GM19240 (cell line): Measurements from ENCODE around the gene PRDM15.

Source experiments
- DNase-seq: peaks from one replicate; pipeline ENCODE4 v3.0.0; 2011; ENCODE audit warnings: low spot score; ENCODE audit not compliant: insufficient read length

PRDM15 gene

DNA sequence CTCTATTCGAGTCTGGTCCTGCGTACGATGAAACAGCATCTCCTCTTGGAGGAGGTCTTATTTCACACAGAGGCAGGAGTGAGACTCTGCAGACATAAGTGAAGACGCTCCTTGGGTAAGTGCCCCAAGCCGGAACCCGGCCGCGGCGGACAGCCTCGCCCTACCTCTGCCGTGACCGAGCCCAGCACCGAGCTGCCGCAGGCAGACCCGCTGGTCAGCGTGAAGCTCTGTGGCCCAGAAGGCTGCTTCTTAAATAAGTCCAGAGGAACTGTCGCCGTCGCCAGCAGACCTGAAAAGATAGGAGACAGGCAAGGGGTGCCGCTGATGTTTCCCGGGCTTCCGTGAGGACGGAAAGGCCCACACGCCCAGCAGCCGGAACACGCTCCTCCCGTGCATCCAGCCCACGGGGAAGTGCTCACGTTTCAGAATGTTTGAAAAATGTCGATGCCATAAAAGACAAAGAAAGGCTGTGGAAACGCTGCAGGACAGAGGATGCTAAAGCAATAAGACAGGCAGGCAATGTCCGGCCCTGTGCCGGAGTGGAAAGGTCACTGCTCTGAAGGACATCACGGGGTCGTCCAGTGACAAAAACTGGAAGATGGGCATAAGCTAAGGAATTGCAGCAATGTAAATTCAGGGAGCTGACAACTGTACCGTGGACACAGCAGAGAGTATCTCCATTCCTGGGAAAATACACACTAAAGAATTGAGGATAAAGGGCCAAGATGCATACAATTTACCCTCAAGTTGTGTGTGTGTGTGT, 28.5 kb upstream of the PRDM15 start:
- DNase-seq: no peak

DNA sequence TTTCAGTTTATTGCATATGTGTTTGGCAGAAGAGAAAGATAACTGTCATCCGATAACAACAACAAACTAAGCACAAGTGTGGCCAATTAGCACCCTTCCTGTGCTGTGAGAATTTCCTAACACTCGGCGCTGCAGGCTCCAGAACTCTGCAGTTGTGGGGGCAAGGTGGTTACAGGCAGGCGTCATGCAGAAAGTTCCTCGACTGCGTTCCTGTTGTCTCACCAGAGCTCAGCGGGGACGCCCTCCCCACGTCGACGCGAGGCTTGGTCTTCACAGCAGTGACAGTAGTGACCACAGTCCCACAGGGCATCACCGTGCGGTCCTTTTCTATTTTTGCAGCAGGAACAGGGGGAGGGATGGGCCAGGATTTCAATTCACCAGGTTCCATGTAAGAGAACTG, 27.6 kb upstream of the PRDM15 start:
- DNase-seq: no peak

DNA sequence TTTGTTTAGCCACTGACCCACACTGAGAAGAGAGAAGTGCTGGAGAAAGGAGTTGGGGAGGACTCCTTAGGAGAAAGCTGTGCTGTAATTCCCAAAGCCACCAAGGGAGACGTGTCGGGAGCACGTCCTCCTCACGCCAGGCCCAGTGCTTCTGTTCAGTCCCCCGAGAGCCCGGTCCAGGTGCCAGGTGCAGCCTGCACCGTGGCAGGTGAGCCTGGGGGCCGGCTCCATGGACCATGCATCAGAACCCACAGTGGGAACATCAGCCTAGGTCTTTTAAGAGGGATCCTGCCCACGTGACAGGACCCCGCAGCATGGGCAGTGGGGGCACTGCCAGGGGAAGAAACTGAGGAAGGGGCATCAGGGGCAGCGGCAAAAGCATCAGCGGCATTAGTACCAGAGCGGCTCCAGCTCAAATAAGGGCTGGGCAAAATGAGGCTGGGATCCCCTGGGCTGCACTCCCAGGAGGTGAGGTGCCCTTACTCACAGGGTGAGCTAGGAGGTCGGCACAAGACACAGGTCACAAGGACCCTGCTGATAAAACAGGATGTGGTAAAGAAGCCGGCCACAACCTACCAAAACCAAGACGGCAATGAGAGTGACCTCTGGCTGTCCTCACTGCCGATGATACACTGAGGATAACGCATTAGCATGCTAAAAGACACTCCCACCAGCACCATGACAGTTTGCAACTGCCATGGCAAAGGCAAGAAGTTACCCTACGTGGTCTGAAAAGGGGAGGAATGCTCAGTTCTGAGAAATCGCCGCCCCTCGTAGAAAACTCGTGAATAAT, 24.6 kb upstream of the PRDM15 start:
- DNase-seq: no peak

DNA sequence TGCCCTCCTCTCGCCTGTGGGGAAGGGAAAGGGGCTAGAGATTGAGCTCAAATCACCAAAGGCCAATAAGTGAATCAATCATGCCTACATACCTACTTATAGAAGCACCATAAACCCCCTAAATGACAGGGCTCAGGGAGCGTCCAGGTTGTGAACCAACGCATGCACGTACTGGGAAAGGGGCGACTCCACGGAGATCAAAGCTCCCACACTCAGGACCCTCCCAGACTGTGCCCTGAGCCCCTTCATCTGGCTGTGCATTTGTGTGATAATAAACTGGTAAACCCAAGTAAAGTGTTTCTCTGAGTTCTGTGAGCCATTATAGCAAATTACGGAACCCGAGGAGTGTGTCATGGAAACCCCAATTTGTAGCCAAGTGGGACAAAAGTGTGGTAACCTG, 23.8 kb upstream of the PRDM15 start:
- DNase-seq: no peak

DNA sequence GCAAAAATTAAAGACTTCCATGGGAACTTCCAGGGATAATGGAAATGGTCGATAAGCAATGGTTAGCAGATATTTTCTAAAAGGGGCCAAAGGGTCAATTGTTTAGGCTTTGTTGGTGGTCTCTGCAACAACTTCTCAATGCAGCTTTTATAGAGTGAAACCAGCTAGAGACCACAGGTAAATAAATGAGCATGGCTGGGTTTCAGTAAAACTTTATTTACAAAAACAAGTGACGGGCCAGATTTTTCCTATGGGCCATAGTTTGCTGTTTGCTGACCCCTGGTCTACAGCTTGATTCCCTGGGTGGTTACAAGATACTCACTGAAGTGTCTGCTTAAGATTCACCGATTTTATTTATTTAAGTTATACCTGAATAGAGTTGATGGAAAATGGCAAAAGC, 22.6 kb upstream of the PRDM15 start:
- DNase-seq: no peak

DNA sequence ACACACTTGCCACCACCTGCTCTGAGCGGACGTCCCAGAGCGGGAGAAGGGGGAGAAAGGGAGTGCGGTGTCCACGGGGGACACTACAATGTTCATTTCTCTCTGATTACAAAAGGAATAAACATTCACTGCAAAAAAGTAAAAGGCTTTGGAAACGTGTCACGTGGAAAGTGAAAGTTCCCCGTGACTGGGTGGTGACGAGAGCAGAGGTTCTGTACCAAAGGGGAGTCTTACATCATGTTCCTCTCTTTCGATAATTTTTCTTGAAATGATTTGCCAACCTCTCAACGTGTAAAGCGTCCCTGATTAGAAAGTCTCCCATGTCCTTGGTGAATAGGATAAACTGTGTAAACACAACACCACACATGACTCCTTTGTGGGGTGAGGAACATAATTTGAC, 22.0 kb upstream of the PRDM15 start:
- DNase-seq: no peak

DNA sequence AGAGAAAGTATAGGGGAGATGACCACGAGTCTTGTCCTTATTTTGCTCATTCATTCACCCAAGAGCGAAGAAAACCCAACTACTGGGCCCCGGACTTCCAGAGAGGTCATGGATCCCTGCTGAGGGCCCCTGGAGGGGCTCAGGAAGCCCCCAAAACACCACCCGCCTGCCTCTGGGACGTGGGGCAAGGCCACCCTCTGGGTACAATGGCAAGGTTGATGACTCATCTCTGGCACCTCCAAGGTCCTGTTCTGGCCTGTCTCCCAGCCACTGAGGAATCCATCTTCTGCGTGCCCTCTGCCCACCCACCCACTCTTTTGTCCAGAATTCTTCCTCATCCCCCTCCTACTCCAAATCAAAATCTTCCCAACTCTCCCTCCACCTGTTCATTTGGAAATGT, 21.3 kb upstream of the PRDM15 start:
- DNase-seq: no peak

DNA sequence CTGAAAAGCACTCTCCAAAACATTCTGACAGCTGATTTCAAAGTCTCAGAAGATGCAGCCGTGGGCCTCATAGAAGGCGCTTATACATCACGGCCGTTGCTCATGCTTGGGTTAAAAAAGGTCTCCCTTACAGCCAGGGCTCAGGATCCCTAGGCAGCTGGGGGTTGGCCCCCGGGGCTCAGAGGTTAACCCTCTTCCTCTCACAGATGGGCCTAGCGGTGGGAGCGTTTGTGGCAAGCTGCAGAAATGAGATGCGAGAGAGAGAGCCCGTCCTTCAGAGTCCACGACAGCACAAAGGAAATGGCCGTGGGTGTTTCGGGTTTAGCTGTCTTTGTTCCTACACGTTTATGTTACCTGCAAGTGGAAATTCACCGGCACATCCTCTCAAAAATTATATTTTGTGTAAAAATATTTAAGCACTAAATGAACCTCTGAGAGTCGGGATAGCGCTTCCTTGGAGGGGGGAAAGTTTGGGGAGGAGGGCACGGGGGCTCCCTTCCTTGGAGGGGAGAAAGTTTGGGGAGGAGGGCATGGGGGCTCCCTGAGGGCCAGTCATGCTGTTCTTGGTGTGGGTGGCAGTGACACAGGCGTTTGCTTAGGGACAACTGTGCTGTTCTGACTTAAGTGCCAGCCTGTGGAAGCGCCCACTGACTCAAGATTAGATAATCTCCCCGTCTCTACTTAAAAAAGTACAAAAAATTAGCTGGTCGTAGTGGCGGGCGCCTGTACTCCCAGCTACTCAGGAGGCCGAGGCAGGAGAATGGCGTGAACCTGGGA, 20.5 kb upstream of the PRDM15 start:
- no peak for DNase-seq

DNA sequence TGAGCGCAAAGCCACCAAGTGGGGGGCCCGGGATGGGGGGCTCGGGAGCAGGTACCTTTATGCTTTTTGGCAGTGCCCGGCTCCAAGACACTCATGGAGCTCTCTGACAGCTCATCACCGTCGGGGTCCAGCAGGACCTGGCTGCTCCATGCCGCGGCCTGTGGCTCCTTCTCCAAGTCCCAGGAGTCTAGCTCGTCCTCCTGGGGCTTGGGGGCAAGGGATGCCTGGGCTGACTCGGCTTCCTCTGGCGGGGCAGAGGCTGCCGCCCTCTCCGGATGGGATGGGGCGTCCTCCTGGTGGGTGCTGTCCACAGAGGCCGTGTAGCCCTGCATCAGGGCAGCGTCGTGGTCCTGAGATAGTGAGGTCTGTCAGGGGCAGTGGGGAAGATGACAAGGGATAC, 19.9 kb upstream of the PRDM15 start:
- no peak for DNase-seq

DNA sequence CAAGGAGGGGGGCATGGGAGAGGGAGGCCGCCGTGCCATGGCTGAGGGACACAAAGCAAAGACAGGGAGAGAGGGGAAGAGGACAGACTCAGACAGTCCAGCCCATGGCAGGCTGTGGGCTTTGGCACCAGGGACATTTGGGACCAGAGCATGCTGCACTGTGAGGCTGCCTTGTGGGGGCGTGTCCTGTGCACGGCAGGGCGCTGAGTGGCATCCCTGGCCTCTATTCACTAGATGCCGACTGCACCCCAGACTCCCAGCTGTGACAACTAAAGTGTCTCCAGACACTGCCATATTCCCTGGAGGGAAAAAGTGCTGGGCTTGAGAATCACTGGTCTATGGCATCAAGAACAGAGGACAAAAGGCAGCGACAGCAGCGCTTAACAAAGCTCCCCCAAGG, 18.6 kb upstream of the PRDM15 start:
- no peak for DNase-seq

DNA sequence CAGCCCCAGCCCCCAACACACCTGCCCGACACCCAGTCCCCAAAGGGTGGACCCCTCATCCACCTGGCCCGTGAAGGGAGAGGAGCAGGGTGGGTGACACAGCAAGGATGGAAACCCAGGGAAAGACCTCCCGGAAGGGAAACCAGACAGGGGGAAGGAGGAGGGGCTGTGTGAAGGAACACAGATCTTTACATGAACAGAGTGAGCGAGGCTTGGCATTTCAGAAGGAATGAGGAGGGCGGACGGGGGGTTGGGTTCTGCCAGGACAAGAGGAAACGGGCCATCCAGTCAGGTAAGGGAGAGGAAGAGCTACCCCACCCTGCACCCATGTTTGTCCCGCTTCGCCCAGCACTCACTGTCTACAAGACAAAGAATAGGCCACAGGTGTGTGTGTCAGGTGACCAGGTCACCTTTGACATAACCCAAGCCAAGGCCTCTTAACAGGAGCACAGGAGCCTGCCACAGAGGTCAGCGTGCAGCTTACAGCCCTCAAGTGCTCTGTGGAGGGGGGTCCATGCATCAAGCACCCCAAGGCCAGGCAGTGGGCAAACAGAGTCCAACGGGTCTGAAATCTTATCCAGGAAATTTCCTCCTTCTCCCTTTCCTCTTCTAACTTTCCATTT, 18.0 kb upstream of the PRDM15 start:
- DNase-seq: no peak

DNA sequence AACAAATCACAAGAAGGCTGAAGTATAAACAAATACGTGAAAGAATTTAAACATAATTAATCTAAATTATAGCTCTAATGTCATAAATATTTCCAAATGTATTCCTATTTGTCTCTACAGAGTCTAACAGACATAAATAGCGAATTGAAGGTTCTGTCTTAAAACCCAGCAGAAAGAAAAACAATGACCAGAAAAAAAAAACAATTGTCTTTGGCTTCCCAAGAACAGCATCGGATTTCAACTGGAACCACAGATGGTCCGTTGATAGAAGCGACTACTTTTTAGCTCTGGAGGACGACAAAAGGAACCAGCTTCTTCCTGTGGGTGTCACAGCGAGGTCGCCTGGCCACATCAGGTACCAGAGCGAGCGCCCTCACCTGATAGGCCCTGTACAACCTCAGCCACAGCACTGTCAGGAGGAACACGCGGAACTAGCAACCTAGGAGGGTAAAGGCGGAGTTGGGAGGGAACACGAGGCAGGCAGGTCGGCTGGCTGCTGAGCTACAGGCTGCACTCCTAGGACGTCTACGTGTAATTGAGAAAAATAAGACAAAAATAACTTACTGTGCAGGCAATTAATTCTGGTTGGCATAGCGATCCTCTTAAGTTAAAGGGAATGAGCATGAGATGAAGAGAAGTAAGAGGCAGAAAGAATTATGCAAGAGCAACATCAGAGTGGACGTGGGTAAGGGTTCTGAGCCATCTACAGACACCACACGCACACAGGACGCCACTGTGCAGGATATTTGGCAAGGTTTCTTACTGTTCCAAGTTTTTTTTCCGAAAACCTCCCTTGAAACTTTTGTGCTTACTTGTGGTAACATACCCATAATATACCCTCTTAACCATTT, 16.7 kb upstream of the PRDM15 start:
- no peak for DNase-seq

DNA sequence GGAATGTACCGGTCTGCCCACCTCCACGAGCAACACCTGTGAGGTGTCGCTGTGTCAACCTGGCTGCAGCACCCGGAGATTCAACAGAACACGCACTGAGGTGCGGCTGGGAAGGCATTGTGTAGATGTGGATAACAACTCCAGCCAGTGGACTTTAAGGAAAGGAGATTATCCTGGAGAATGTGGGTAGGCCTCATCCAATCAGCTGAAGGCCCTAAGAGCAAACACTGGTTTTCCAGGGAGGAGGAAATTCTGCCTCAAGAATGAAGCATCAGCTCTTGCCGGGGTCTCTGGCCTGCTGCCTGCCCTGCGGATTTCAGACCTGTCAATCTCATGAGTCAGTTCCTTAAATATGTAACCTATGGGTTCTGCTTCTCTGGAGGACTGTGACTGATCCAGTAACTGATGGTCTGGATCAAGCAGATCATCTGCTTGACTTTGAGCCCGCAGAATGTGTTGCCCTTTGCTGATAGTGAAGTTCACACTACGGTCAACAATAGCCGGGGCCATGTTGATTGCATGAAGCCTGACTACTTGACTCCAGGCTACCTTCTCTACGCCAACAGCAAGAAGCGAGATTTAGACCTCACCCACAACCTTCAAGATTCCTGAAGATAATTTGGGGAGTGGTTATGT, 15.9 kb upstream of the PRDM15 start:
- DNase-seq: no peak

DNA sequence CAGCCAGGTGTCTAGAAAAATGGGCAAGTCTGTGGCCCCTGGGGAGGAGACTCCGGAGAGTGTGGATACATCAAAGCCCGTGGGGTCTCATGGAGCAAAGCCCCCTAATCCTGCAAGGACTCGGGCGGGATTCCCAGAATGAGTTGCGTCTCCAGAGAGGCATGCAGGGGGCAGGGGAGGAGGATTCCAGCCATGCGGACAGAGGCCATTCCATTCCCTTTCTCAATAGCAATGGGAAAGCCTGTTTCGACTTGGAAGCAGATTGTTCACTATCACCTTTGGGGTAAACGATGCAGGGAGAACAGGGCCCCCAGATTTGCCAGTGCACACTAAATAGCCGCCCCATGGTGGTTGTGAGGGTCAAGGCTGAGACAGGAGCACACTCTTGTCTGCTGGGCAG, 15.4 kb upstream of the PRDM15 start:
- no peak for DNase-seq

DNA sequence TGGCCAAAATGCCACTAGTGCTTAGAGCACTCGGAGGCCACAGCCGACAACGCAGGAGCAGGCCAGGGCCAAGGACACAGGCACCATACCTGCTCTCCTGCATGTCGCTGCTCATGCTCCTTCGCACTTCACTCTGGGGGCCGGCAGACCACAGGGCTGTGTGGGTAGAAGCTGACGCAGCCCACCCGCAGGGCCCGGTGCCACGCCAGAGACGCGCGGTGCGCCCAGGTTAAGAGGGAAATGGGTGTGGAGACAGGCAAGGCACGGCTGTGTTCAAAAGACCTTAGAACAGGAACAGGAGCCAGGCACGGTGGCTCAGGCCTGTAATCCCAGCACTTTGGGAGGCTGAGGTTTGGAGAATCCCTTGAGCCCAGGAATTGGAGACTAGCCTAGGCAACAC, 13.6 kb upstream of the PRDM15 start:
- DNase-seq: no peak

DNA sequence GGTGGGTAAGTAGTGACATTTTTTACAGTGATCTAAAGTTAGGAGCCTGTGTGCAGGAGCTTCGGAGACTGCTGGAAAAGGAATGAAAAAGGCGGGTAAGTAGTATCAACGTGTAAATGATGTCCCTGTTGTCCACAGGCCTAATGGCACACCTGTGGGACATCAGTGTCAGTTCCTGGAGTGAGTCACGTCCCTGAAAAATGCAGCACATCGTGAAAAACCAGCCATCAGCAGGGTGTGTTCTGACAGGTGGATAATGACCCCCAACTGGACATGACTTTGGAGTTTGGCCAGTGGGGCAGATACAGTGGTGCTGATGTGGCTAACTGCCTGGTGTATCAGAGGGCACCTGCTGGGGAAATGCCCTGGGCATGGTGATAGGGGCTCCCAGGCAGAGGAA, 12.0 kb upstream of the PRDM15 start:
- DNase-seq: no peak

DNA sequence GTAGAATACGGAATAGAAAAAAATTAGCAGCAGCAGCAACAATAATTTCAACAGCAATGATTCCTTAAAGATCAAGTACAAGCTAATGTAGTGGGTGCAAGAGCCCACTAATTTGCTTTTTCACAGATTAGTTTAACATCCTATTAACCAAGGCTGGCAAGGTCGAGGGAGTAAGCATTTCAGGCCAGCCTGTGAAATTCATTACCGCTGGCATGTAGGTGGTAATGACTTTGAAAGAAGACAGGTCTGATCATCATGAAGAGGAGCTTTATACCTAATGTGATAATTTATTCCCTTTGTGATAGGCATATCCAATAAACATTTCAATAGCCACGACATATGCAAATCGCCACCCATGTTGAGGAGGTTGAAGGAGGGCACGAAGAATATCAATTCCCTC, 11.2 kb upstream of the PRDM15 start:
- no peak for DNase-seq

DNA sequence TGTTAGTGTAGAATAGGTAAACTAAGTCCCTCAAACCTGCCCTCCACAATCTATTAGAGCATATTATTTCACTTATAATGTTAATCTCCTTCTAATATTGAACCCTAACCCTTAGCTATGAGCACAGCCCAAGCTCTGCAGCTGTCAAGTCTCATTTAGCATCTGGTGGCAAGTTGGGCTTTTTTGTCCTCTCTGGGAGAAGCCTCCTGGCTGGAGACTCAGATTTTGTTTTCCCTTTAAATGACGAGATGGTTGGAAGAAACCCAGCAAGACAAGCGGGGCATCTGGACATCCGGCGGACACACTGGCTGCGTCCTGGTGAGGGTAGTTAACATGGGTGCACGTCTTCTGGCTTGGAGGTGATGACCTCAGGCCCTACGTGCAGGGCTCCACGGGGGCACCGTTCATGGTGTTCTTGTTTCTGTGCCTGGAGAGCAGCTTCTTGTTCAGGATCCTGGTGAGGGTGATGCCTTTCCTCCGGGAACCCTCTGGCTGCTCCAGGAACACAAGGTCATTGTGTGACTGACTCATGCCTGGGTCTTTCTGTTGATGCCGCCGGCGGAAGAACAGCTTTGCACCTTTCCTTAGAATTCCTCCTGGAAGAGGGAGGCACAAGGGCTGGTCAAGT, 9.7 kb upstream of the PRDM15 start:
- DNase-seq: no peak

DNA sequence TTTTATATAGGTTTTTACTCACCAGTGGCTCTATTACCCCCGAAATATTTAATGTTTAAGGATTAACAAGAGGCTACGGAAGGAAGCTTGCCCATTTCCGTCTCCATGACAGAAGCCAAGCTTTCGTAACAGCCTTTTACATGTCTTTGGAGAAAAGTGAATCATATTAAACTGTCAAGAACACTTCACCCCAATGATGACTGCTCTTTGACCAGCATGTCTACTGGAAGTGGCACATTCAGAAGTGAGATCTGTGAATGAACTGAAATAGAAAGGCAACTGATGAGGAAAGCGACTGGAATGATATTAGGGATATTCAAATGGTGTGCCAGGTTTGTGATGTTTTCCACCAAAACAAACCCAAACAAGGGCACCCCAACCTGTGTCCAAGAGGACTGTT, 8.5 kb upstream of the PRDM15 start:
- DNase-seq: no peak

DNA sequence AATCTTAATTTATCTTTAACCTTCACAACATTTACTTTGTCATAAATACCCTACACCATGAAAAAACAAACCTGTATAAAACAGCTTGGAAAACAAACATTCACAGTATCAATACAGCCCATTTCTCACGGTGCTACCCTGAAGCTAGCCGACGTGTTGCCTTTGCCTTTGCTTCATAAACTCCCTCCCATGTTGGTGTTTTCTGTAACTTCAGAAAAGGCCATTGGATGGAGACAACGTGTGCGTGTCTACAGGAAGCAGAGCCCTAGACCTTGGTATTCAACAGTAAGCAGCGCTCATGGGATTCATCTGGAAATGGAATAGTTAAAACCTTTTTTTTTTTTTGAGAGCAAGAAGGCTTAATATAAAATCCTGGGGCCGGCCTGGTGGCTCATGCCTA, 7.2 kb upstream of the PRDM15 start:
- no peak for DNase-seq
